Gastroesophageal sphincter (tissue), 3 donors: ENCODE data around the gene ARTN.

ENCODE experiments used
- POLR2A ChIP-seq, 2 donors: fragments of 450-650 bp; IDR thresholded peaks; one replicate each; pipeline ENCODE4 v1.6.1; 2017; ENCODE audit warnings: antibody characterized with exemption in 2 of 2, mild to moderate bottlenecking in 2 of 2, moderate library complexity in 1 of 2
- POLR2AphosphoS5 ChIP-seq: sonication (generic); formaldehyde crosslinking; IDR thresholded peaks from one replicate; pipeline ENCODE4 v1.6.1; 2017; ENCODE audit warnings: antibody characterized with exemption
- TF ChIP-seq, protein P1 (sequence below), 4 experiments: fragments of 200-600 bp in 2 of 4; fragments of 450-650 bp in 2 of 4; sonication (generic) in 1 of 4; IDR thresholded peaks; one replicate each; pipeline ENCODE4 v1.5.1; 2017 to 2019; ENCODE audit warnings: antibody characterized with exemption in 4 of 4, mild to moderate bottlenecking in 2 of 4, moderate library complexity in 2 of 4

DNA sequence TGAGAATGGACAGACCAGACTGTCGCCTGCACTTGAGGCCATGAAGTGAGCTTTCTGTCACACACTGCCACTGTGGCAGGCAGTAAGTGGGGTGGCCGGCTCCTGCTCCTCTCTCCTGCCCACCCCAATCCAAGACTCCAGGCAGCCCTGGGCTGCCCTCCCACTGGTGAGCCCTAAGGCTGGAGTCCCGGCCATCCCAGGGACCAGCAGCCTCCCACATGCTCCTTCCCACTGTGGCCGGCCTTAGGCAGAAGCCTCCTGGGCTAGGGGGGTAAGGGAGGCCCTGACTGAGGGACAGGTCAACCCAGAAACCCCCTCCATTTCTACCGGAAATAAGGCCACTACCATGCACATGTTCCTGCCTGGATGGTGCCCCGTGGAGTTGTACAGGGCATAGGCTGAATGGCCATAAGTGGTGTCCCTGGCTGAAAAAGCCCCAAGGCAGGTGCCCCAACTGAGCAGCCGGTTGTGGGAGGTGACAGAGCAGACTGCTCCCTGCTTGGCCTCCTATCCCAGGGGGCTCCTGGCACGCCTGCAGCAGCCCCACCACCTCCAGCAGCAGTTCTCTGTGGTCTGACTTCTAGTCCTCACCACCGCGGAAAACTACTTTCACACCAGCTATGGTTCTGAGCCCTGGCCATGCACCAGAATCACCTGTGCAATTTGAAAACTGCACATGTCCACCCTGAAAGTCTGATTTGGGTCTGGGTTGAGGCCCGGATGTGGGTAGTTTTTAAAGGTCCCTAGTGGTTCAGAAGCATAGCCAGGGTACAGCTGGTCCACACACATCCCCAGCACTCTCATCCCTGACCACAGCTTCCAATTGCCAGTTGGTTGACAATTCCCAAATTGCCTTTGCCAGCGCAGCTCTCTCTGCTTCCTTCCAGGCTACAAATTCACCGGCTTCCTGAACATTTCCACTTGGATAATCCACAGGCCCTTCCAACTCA lies 1.6 kb upstream of the ARTN start:
- TF ChIP-seq, protein P1, sequence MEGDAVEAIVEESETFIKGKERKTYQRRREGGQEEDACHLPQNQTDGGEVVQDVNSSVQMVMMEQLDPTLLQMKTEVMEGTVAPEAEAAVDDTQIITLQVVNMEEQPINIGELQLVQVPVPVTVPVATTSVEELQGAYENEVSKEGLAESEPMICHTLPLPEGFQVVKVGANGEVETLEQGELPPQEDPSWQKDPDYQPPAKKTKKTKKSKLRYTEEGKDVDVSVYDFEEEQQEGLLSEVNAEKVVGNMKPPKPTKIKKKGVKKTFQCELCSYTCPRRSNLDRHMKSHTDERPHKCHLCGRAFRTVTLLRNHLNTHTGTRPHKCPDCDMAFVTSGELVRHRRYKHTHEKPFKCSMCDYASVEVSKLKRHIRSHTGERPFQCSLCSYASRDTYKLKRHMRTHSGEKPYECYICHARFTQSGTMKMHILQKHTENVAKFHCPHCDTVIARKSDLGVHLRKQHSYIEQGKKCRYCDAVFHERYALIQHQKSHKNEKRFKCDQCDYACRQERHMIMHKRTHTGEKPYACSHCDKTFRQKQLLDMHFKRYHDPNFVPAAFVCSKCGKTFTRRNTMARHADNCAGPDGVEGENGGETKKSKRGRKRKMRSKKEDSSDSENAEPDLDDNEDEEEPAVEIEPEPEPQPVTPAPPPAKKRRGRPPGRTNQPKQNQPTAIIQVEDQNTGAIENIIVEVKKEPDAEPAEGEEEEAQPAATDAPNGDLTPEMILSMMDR (IDR thresholded peaks at IDR 0.05): no peak
- TF ChIP-seq POLR2AphosphoS5: no peak
- TF ChIP-seq POLR2A (IDR thresholded peaks at IDR 0.05): no peak
